ENCODE results near the gene ABCC3. TPM values are rescaled to one million over a fixed set of nuclear protein-coding genes. Genes with fewer than 3 reads are reported as not detected.

ABCC3 gene
- total and polyA plus RNA-seq, 2 donors (not counting 1 experiment from before 2014, with no cell fraction given) = 11.5 to 34.8 TPM

GRCh38 chr17:50688245-50688644 lies 53.6 kb downstream of the ABCC3 start:
- Histone ChIP-seq H3K27me3 (ENCODE audit: control insufficient read depth, insufficient read depth, low read length) (no peaks in the 10 kb centered on the region), H2AFZ (ENCODE audit: low read length) (no peak overlapping the region), H3K9ac (ENCODE audit: insufficient read depth, low read length) (no peak overlapping the region), H3K4me2 (ENCODE audit: extremely low read depth, insufficient read depth, low read length) (no peak overlapping the region), H3K79me2 (ENCODE audit: control insufficient read depth, insufficient read depth, low read length) (no peaks in the 10 kb centered on the region), H3K4me3 (replicated peaks in 1 of 4; ENCODE audit: control extremely low read depth in 1 of 4, insufficient read depth in 1 of 4, low read depth in 3 of 4, low read length in 4 of 4) (no peak overlapping the region), H3K4me1 (ENCODE audit: control insufficient read depth, extremely low read depth, insufficient read depth, low read length) (peaks cover 42% of the 10 kb centered on the region), H3K36me3 (ENCODE audit: control insufficient read depth, insufficient read depth, low read length) (no peaks in the 10 kb centered on the region), H4K20me1 (ENCODE audit: control insufficient read depth, extremely low read depth, insufficient read depth, low read length) (no peaks in the 10 kb centered on the region), H3K27ac (ENCODE audit: insufficient read depth, low read length) (no peak overlapping the region), H3K9me3 (ENCODE audit: control insufficient read depth, insufficient read depth, low read depth, low read length) (no peaks in the 10 kb centered on the region)
- TF ChIP-seq CTCF (conservative IDR thresholded peaks at IDR 0.05 in 1 of 2, IDR thresholded peaks at IDR 0.05 in 1 of 2; ENCODE audit: low read depth in 1 of 2, low read length in 2 of 2) = no peak
- no peak for TF ChIP-seq EZH2 (IDR thresholded peaks at IDR 0.05; ENCODE audit: low read length, missing control alignments)
- DNase-seq (ENCODE audit: low read depth in 2 of 2) = no peak

- Histone ChIP-seq H3K4me2 (ENCODE audit: extremely low read depth, insufficient read depth, low read length) (peak overlapping the region; percentile 1), H4K20me1 (ENCODE audit: control insufficient read depth, extremely low read depth, insufficient read depth, low read length) (no peaks in the 10 kb centered on the region), H3K27me3 (ENCODE audit: control insufficient read depth, insufficient read depth, low read length) (no peaks in the 10 kb centered on the region), H3K79me2 (ENCODE audit: control insufficient read depth, insufficient read depth, low read length) (no peaks in the 10 kb centered on the region), H3K4me3 (replicated peaks in 1 of 4; ENCODE audit: control extremely low read depth in 1 of 4, insufficient read depth in 1 of 4, low read depth in 3 of 4, low read length in 4 of 4) (no peak overlapping the region), H3K27ac (ENCODE audit: insufficient read depth, low read length) (no peak overlapping the region), H3K9ac (ENCODE audit: insufficient read depth, low read length) (no peak overlapping the region), H3K9me3 (ENCODE audit: control insufficient read depth, insufficient read depth, low read depth, low read length) (no peaks in the 10 kb centered on the region), H3K4me1 (ENCODE audit: control insufficient read depth, extremely low read depth, insufficient read depth, low read length) (peaks cover 45% of the 10 kb centered on the region), H2AFZ (ENCODE audit: low read length) (no peak overlapping the region), H3K36me3 (ENCODE audit: control insufficient read depth, insufficient read depth, low read length) (peaks cover under 1% of the 10 kb centered on the region)
- no peak for TF ChIP-seq CTCF (conservative IDR thresholded peaks at IDR 0.05 in 1 of 2, IDR thresholded peaks at IDR 0.05 in 1 of 2; ENCODE audit: low read depth in 1 of 2, low read length in 2 of 2)
- peak; percentile 71 to 84 for DNase-seq (ENCODE audit: low read depth in 2 of 2)
These were observed 54.6 kb downstream of the ABCC3 start for GRCh38 chr17:50689251-50689650.

- Histone ChIP-seq H3K79me2 (ENCODE audit: control insufficient read depth, insufficient read depth, low read length) (no peaks in the 10 kb centered on the region), H4K20me1 (ENCODE audit: control insufficient read depth, extremely low read depth, insufficient read depth, low read length) (no peaks in the 10 kb centered on the region), H2AFZ (ENCODE audit: low read length) (no peak overlapping the region), H3K4me1 (ENCODE audit: control insufficient read depth, extremely low read depth, insufficient read depth, low read length) (peaks cover 49% of the 10 kb centered on the region), H3K27ac (ENCODE audit: insufficient read depth, low read length) (no peak overlapping the region), H3K36me3 (ENCODE audit: control insufficient read depth, insufficient read depth, low read length) (peaks cover 1% of the 10 kb centered on the region), H3K4me2 (ENCODE audit: extremely low read depth, insufficient read depth, low read length) (no peak overlapping the region), H3K9ac (ENCODE audit: insufficient read depth, low read length) (no peak overlapping the region), H3K4me3 (replicated peaks in 1 of 4; ENCODE audit: control extremely low read depth in 1 of 4, insufficient read depth in 1 of 4, low read depth in 3 of 4, low read length in 4 of 4) (no peak overlapping the region), H3K27me3 (ENCODE audit: control insufficient read depth, insufficient read depth, low read length) (no peaks in the 10 kb centered on the region), H3K9me3 (ENCODE audit: control insufficient read depth, insufficient read depth, low read depth, low read length) (no peaks in the 10 kb centered on the region)
- TF ChIP-seq EZH2 (IDR thresholded peaks at IDR 0.05; ENCODE audit: low read length, missing control alignments) = no peak
- TF ChIP-seq CTCF (conservative IDR thresholded peaks at IDR 0.05 in 1 of 2, IDR thresholded peaks at IDR 0.05 in 1 of 2; ENCODE audit: low read depth in 1 of 2, low read length in 2 of 2) = no peak
- peak; percentile 27 to 49 for DNase-seq (ENCODE audit: low read depth in 2 of 2)
These were observed 55.5 kb downstream of the ABCC3 start for GRCh38 chr17:50689956-50690886.
